ENCODE measurements around the gene ATP8A2. TPM values are rescaled to one million over a fixed set of nuclear protein-coding genes. Genes with fewer than 3 reads are reported as not detected.

Gene ATP8A2
- total RNA-seq, 3 donors from 2014 or later (not counting 1 experiment from before 2014, with no cell fraction given): 0.43 to 0.68 (median 0.59) TPM

DNA sequence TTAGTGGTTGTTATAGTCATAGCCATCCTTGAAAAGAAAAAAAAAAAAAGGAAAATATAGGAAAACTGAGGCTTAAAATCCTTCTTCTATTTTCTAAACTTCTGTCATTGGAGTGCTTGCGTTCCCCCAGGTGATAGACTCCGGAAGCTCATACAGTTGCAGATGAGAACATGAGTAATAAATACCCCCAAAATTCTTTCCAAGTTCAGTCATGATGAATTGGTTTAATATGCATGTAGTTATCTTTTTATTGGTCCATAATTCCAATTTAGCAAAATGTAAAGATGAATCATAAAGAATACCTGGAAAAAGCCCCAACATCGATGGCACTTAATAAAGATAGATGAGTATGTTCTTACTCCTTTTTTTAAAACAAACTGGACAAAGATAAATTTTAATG, 487.8 kb downstream of the ATP8A2 start:
- H3K4me1 Mint-ChIP-seq: peaks cover 5 to 8% of the 10 kb centered on the region in 2 donors
- DNase-seq: no peak
- intact Hi-C loops (cut with micrococcal nuclease): no loop called here
- TF ChIP-seq, protein P1, sequence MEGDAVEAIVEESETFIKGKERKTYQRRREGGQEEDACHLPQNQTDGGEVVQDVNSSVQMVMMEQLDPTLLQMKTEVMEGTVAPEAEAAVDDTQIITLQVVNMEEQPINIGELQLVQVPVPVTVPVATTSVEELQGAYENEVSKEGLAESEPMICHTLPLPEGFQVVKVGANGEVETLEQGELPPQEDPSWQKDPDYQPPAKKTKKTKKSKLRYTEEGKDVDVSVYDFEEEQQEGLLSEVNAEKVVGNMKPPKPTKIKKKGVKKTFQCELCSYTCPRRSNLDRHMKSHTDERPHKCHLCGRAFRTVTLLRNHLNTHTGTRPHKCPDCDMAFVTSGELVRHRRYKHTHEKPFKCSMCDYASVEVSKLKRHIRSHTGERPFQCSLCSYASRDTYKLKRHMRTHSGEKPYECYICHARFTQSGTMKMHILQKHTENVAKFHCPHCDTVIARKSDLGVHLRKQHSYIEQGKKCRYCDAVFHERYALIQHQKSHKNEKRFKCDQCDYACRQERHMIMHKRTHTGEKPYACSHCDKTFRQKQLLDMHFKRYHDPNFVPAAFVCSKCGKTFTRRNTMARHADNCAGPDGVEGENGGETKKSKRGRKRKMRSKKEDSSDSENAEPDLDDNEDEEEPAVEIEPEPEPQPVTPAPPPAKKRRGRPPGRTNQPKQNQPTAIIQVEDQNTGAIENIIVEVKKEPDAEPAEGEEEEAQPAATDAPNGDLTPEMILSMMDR (IDR thresholded peaks at IDR 0.05): no peak
- Histone ChIP-seq H3K4me3 (ENCODE audit: low read length) (no peak overlapping the region), H3K9me3 (ENCODE audit: control insufficient read depth, insufficient read depth, low read length) (no peaks in the 10 kb centered on the region), H3K27ac (ENCODE audit: low read length) (no peak overlapping the region), H3K36me3 (ENCODE audit: control insufficient read depth, insufficient read depth, low read length) (no peaks in the 10 kb centered on the region), H3K4me1 (ENCODE audit: control insufficient read depth, insufficient read depth, low read length) (no peaks in the 10 kb centered on the region), H3K27me3 (ENCODE audit: control insufficient read depth, insufficient read depth, low read length) (no peaks in the 10 kb centered on the region)
- ATAC-seq: no peak
- peaks cover 8 to 9% of the 10 kb centered on the region in 2 donors for H3K27me3 Mint-ChIP-seq (ENCODE audit: low read depth in 2 of 2)
- no CpG with 5 or more reads among the region's 3 CpGs for WGBS (ENCODE audit: insufficient coverage)
- H3K4me3 Mint-ChIP-seq: no peak overlapping the region
- no peak overlapping the region for H3K27ac Mint-ChIP-seq
- no peaks in the 10 kb centered on the region for H3K36me3 Mint-ChIP-seq
- H3K9me3 Mint-ChIP-seq: no peaks in the 10 kb centered on the region

DNA sequence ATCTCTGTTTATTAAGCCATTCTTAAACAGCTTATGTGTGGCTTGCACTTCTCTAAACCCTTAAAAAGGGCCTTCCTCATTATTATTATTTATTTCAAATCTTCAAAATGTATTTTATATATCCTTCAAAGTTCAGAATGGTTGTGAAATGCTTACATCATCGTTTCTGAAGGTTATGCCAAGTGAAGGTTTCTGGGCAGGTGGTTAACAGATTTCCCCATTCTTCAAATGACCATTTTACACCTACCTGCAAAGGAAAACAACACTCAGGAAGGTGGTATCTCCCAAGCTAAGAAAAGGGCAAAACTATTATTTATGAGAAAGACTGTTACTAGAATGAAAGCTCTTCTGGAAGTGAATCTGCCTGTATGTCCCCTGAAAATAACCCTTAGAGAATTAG, 488.5 kb downstream of the ATP8A2 start:
- Mint-ChIP-seq H3K9me3 (no peaks in the 10 kb centered on the region), H3K27ac (no peak overlapping the region), H3K4me3 (no peak overlapping the region), H3K36me3 (no peaks in the 10 kb centered on the region), H3K27me3 (ENCODE audit: low read depth in 2 of 2) (peaks cover 9 to 11% of the 10 kb centered on the region in 2 donors), H3K4me1 (peaks cover 5 to 8% of the 10 kb centered on the region in 2 donors)
- WGBS (ENCODE audit: insufficient coverage): no CpG with 5 or more reads among the region's 1 CpG
- Histone ChIP-seq H3K9me3 (ENCODE audit: control insufficient read depth, insufficient read depth, low read length) (no peaks in the 10 kb centered on the region), H3K4me1 (ENCODE audit: control insufficient read depth, insufficient read depth, low read length) (no peaks in the 10 kb centered on the region), H3K27me3 (ENCODE audit: control insufficient read depth, insufficient read depth, low read length) (no peaks in the 10 kb centered on the region), H3K36me3 (ENCODE audit: control insufficient read depth, insufficient read depth, low read length) (no peaks in the 10 kb centered on the region), H3K27ac (ENCODE audit: low read length) (no peak overlapping the region), H3K4me3 (ENCODE audit: low read length) (no peak overlapping the region)
- intact Hi-C loops (cut with micrococcal nuclease): no loop called here
- TF ChIP-seq, protein P1 (IDR thresholded peaks at IDR 0.05): no peak
- ATAC-seq (no peak), DNase-seq (no peak)

DNA sequence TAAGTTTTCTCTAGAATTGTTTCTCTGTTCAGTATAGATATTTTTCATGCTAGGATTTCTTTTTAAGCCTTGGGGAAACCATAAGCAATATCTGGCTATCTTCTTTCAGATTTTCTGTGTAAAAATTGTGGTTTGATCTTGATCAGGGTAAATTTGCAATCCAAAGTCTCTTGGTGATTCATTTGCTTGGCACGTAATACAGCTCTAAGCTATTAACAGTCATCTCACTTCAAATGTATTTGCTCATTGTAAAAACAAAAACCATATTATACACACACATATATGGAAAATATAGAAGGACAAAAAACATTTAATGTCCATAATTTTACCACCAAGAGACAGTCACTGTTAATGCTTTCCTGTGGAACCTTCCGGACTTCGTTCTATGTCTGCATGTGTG, 489.1 kb downstream of the ATP8A2 start:
- H3K4me1 Mint-ChIP-seq: peaks cover 2 to 4% of the 10 kb centered on the region in 2 donors
- no peaks in the 10 kb centered on the region for H3K36me3 ChIP-seq (ENCODE audit: control insufficient read depth, insufficient read depth, low read length)

DNA sequence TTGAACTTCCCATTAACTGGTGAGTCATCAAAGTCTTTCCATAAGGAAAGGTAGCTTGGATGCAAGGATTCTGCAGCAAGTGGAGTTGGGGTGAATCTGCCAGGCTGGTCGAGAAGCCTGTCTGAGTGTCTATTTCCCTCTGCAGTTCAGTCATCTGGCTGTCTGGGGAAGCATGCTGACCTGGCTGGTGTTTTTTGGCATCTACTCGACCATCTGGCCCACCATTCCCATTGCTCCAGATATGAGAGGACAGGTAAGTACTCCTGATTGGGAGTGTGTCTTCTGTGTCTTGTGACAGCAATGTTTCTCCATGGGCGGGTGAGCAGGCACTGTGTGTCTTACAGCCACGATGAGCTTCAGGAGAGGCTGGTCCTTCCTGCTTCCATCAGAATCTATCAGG, 490.4 kb downstream of the ATP8A2 start:
- Histone ChIP-seq H3K36me3 (ENCODE audit: control insufficient read depth, insufficient read depth, low read length) (no peaks in the 10 kb centered on the region), H3K27me3 (ENCODE audit: control insufficient read depth, insufficient read depth, low read length) (no peaks in the 10 kb centered on the region), H3K4me1 (ENCODE audit: control insufficient read depth, insufficient read depth, low read length) (no peaks in the 10 kb centered on the region), H3K27ac (ENCODE audit: low read length) (no peak overlapping the region), H3K4me3 (ENCODE audit: low read length) (no peak overlapping the region), H3K9me3 (ENCODE audit: control insufficient read depth, insufficient read depth, low read length) (no peaks in the 10 kb centered on the region)
- no peak overlapping the region for H3K4me3 Mint-ChIP-seq
- intact Hi-C loops (cut with micrococcal nuclease): no loop called here
- TF ChIP-seq, protein P1 (IDR thresholded peaks at IDR 0.05): no peak
- H3K9me3 Mint-ChIP-seq: no peaks in the 10 kb centered on the region
- DNase-seq (no peak), ATAC-seq (no peak)
- H3K27me3 Mint-ChIP-seq (ENCODE audit: low read depth in 2 of 2): peaks cover 7 to 24% of the 10 kb centered on the region in 2 donors
- 65% methylated on average over 4 of the region's 4 CpGs for WGBS (ENCODE audit: insufficient coverage)
- H3K27ac Mint-ChIP-seq: no peak overlapping the region
- peaks cover 0 to 4% of the 10 kb centered on the region in 2 donors for H3K4me1 Mint-ChIP-seq
- no peaks in the 10 kb centered on the region for H3K36me3 Mint-ChIP-seq

More for the DNA sequence above, 489.1 kb downstream of the ATP8A2 start:
- ATAC-seq: no peak
- DNase-seq: no peak
- no CpG with 5 or more reads among the region's 3 CpGs for WGBS (ENCODE audit: insufficient coverage)
- Histone ChIP-seq H3K4me1 (ENCODE audit: control insufficient read depth, insufficient read depth, low read length) (no peaks in the 10 kb centered on the region), H3K27ac (ENCODE audit: low read length) (no peak overlapping the region), H3K4me3 (ENCODE audit: low read length) (no peak overlapping the region), H3K9me3 (ENCODE audit: control insufficient read depth, insufficient read depth, low read length) (no peaks in the 10 kb centered on the region), H3K27me3 (ENCODE audit: control insufficient read depth, insufficient read depth, low read length) (no peaks in the 10 kb centered on the region)
- Mint-ChIP-seq H3K9me3 (no peaks in the 10 kb centered on the region), H3K4me3 (no peak overlapping the region), H3K36me3 (no peaks in the 10 kb centered on the region), H3K27ac (no peak overlapping the region), H3K27me3 (ENCODE audit: low read depth in 2 of 2) (peaks cover 9 to 16% of the 10 kb centered on the region in 2 donors)
- intact Hi-C loops (cut with micrococcal nuclease): no loop called here
- TF ChIP-seq, protein P1 (IDR thresholded peaks at IDR 0.05): no peak

Data from natural killer cell (primary cell).